Measurements from ENCODE around the gene ILKAP.

The ILKAP gene

DNA sequence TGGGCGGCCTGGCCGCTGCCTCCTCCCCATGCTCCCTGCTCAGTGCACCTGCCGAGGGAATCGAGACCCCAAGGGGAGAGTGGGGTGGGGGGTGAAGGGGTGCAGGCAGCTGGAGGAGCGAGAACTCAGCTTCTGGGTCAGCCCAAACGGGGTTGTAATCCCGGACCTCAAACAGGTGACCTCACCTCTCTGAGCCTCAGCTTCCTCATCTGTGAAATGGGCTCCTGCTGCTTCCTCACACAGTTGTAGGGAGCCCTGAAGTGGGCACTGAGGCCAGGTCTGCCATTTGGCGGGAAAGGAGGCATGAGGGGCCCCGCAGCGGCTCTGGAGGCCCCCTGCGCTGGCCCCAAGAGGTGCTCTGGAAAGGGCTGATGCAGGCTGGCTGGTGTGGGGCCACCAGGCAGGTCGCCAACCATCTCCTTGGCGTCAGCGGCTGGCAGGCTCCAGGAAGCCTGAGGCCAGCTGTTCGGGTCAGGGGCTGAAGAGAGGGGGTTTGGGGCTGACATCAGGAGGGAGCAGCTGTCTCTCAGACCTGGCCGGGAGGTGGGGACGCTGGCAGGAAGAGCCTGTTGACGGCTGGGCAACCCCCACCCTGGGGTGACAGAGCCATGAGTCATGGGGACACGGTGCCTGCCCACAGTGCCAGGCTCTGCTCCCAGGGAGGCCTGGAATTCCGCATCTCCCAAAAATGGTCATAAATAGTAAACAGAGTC is 60.1 kb downstream of the ILKAP start:
- no peaks in the 10 kb centered on the region for H3K27me3 ChIP-seq (ENCODE audit: low read length)
- TF ChIP-seq, protein P1, sequence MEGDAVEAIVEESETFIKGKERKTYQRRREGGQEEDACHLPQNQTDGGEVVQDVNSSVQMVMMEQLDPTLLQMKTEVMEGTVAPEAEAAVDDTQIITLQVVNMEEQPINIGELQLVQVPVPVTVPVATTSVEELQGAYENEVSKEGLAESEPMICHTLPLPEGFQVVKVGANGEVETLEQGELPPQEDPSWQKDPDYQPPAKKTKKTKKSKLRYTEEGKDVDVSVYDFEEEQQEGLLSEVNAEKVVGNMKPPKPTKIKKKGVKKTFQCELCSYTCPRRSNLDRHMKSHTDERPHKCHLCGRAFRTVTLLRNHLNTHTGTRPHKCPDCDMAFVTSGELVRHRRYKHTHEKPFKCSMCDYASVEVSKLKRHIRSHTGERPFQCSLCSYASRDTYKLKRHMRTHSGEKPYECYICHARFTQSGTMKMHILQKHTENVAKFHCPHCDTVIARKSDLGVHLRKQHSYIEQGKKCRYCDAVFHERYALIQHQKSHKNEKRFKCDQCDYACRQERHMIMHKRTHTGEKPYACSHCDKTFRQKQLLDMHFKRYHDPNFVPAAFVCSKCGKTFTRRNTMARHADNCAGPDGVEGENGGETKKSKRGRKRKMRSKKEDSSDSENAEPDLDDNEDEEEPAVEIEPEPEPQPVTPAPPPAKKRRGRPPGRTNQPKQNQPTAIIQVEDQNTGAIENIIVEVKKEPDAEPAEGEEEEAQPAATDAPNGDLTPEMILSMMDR (IDR thresholded peaks at IDR 0.05; ENCODE audit: insufficient read depth, low read length, poor library complexity, severe bottlenecking) = no peak
- H3K27ac ChIP-seq (ENCODE audit: low read depth, low read length) = no peak overlapping the region

DNA sequence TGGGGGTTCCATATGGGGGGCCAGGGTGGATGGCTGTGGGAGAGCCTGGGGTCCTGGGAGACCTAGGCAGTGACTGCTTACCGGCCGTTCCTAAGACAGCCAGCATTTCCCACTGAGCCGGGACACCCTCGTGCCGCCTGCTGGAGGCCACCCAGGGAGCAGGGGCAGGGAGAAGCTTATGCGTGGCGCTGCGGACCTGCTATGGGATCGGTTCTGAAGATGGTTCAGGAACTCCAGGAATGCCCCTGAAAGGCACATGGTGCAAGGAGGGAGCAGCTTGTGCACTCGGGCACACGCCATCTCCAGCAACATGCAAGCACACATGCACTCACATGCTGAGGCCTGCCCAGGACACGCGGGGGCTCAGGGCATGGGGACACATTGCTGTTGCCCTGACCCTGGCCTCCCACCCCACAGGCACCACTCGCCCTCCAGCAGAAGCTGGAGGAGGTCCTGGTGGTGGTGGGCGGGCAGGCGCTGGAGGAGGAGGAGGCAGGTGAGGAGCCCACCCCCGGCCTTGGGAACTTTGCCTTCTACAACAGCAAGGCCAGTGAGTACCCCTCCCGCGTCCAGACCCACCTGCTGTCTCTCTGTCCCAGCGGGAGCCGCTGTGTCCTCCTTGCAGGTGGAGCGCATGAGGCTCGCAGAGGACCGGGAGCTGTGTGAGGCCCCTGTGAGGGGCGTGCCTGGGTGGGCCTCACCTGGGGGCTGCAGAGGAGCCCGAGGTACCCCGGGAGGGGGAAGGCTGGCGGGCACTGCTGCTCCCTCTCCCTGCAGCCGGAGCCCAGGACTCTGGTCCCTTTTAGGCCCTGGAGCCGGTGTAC is 60.9 kb downstream of the ILKAP start:
- Histone ChIP-seq H3K27me3 (ENCODE audit: low read length) (no peaks in the 10 kb centered on the region), H3K36me3 (ENCODE audit: low read length) (no peaks in the 10 kb centered on the region), H3K4me2 (ENCODE audit: low read depth, low read length, poor library complexity, severe bottlenecking) (no peak overlapping the region), H2AFZ (ENCODE audit: low read depth, low read length, severe bottlenecking) (no peak overlapping the region), H3K9ac (ENCODE audit: low read length) (no peak overlapping the region), H3K9me3 (ENCODE audit: insufficient read depth, low read length) (no peaks in the 10 kb centered on the region), H3F3A (ENCODE audit: insufficient read depth) (no peaks in the 10 kb centered on the region), H3K4me3 (ENCODE audit: insufficient read depth, low read length, poor library complexity, severe bottlenecking) (no peak overlapping the region), H4K20me1 (ENCODE audit: low read depth, low read length) (no peaks in the 10 kb centered on the region), H3K9me2 (replicated peaks; ENCODE audit: insufficient read depth, low read length) (no peaks in the 10 kb centered on the region), H3K79me2 (ENCODE audit: insufficient read depth, low read length) (no peaks in the 10 kb centered on the region), H3K27ac (ENCODE audit: low read depth, low read length) (no peak overlapping the region)
- TF ChIP-seq, protein P1 (IDR thresholded peaks at IDR 0.05; ENCODE audit: insufficient read depth, low read length, poor library complexity, severe bottlenecking) = no peak
- TF ChIP-seq EZH2phosphoT487 (conservative IDR thresholded peaks at IDR 0.05; ENCODE audit: low read length) = no peak

More for the DNA sequence above, 60.1 kb downstream of the ILKAP start:
- H3K79me2 ChIP-seq (ENCODE audit: insufficient read depth, low read length) = no peaks in the 10 kb centered on the region
- H3F3A ChIP-seq (ENCODE audit: insufficient read depth) = no peaks in the 10 kb centered on the region
- H3K9me3 ChIP-seq (ENCODE audit: insufficient read depth, low read length) = no peaks in the 10 kb centered on the region
- no peak overlapping the region for H3K4me2 ChIP-seq (ENCODE audit: low read depth, low read length, poor library complexity, severe bottlenecking)
- no peak overlapping the region for H3K4me3 ChIP-seq (ENCODE audit: insufficient read depth, low read length, poor library complexity, severe bottlenecking)
- no peak overlapping the region for H3K9ac ChIP-seq (ENCODE audit: low read length)
- H4K20me1 ChIP-seq (ENCODE audit: low read depth, low read length) = no peaks in the 10 kb centered on the region
- H2AFZ ChIP-seq (ENCODE audit: low read depth, low read length, severe bottlenecking) = no peak overlapping the region
- no peaks in the 10 kb centered on the region for H3K36me3 ChIP-seq (ENCODE audit: low read length)
- H3K9me2 ChIP-seq (replicated peaks; ENCODE audit: insufficient read depth, low read length) = no peaks in the 10 kb centered on the region

DNA sequence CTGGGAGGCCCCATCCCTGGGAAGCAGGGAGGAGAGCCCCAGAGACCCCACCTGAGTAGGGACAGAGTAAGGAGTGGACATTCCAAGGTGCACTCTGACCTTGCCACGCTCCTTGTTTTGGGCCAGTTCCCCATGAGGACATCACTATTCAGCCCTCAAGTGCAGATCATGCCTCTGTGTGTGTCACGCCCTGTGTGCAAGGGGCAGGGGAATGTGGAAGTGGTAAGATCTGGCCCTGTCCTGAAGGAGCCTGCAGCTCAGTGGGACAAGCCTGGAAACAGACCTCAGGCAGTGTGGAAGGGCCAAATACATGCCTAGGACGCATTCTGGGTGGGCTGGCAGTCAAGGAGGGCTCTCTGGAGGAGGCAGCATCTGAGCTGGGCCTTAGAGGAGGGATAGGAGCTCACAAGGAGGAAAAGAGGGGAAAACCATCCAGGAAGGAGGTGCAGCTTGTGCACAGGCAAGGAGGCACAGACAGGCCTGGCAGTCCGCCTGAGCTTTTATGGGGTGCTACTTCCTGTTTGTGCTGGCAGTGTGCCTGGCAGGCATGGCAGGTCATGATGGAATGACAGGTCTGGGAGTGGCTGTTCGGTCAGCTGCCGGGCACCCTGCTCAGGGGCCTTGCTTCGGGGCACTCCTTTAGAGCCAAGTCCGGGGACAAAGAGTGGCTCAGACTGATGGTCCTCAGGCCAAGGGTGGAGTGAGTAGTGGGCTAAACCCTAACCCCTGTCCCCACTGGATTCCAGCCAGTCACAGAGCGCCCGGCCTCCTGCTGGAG is 61.8 kb downstream of the ILKAP start:
- Histone ChIP-seq H3K4me2 (ENCODE audit: low read depth, low read length, poor library complexity, severe bottlenecking) (no peak overlapping the region), H3K27ac (ENCODE audit: low read depth, low read length) (no peak overlapping the region), H3K9me2 (replicated peaks; ENCODE audit: insufficient read depth, low read length) (no peaks in the 10 kb centered on the region), H3K4me3 (ENCODE audit: insufficient read depth, low read length, poor library complexity, severe bottlenecking) (no peak overlapping the region), H4K20me1 (ENCODE audit: low read depth, low read length) (no peaks in the 10 kb centered on the region), H3K79me2 (ENCODE audit: insufficient read depth, low read length) (no peaks in the 10 kb centered on the region), H3K27me3 (ENCODE audit: low read length) (no peaks in the 10 kb centered on the region), H3K9ac (ENCODE audit: low read length) (no peak overlapping the region), H3K9me3 (ENCODE audit: insufficient read depth, low read length) (no peaks in the 10 kb centered on the region), H2AFZ (ENCODE audit: low read depth, low read length, severe bottlenecking) (no peak overlapping the region), H3K36me3 (ENCODE audit: low read length) (no peaks in the 10 kb centered on the region), H3F3A (ENCODE audit: insufficient read depth) (no peaks in the 10 kb centered on the region)
- TF ChIP-seq, protein P1 (IDR thresholded peaks at IDR 0.05; ENCODE audit: insufficient read depth, low read length, poor library complexity, severe bottlenecking) = no peak
- TF ChIP-seq EZH2phosphoT487 (conservative IDR thresholded peaks at IDR 0.05; ENCODE audit: low read length) = no peak

Data from SU-DHL-6 (cell line).